Fibroblast of skin of abdomen (primary cell): ENCODE measurements around the gene PLXNA2.

ENCODE experiments used
- DNase-seq: peaks from one replicate; pipeline ENCODE4 v3.0.0-alpha.2; 2013

PLXNA2 gene

DNA sequence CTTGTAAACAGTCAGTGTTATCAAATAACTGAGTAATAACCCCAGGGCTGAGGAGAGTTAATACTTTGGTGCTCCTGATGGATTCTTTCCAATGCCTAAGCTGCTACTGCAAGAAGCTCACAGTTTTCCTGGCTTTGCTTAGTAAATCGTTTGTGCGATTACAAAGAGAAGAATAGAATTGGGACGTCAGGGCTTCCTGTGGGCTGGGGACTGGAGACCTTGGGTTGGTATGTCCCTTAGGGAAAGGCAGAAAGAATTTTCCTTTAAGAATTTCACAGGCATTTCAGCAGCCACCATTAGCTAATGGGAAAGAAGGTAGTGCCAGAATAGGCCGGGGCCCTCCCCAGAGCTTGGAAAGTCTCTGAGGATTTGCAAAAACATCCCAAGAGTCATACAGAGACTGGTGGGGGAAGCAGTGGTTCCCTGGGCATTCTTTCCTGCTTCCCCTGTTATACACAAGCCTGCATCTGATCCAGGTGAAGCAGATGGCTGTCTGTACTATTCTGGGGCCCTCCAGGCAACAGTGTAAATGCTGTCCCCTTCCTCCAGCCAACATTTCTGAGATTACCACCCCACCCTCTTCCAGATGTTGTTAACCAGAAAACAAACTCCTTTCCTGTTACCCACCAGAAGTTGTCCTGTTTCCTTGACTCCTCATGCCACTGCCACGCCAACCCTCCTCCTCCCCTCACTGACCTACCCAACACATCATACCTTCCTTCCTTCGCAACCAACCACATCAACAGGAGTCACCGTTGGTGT is 40.2 kb downstream of the PLXNA2 start:
- peak; percentile 45 for DNase-seq

DNA sequence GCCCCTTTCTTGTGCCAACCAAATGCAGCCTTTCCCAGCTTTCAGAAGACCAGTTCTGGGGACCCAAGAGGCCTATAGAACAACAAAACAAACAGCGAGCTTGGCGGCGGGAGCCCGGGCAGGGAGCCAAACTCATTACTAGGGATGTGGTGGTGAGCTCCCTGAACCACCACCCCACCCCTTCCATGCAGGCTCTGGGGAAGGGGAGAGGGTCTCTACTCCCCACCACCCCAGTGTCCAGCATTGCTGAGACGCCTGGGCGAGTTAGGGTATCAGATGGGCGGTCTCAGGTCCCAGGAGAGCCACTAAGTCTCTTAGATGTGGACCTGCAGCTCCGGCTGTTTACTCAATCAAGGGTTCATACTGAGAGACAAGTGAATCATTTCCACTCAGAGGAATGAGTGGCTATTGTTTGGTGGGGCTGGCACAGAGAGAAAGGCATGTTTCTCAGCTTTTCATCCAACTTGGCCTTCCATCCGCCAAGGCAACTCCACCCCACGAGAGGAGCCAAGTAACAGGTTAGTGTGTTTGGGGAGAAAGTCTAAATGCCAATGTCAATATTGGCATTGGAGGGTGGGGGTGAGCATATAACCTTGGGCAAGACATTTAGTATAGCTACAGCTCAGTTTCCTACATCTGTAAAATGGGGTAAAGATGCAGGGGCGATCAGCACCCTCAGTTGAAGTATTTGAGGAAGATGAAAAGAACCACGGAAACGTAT is 40.9 kb downstream of the PLXNA2 start:
- no peak for DNase-seq

GRCh38 chr1:208202333-208202995 is 41.7 kb downstream of the PLXNA2 start:
- DNase-seq: no peak

DNA sequence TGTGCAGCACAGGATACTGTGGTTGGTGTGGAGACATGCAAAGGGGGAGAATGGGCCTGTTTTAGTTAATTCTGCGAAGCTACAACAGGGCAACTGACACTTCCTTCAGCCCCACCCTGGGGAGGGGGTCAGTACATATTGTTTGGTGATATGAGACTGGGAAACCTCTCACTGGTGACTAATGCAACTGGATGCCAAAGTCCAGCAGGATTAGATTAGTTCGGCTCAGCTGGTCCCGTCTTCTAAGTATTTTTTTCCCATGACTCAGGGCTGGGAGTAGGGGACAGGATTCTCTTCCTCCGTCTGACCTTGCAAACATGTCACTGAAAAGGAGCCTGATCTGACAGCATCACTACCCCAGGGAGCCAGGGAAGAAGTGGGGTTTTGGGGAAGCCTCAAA is 43.0 kb downstream of the PLXNA2 start:
- DNase-seq: peak; percentile 97

DNA sequence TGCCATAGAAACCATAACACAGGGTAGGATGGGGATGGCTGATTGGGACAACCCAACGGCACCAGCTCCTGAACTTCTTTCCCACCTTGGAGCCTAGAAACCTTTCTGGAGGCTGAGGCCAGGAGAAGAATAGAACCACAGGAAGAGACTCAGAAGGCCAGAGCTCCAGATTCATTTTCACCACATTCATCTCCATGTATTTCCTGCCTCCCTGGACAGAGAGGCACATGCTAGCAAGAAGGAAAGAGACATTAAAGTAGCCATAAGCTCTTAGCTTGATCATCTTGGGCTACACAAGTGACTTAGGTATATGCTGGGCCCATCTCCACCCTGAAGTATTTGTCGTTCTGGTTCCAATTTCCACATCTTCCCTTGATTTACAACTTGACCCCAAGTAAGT is 44.1 kb downstream of the PLXNA2 start:
- DNase-seq: no peak

DNA sequence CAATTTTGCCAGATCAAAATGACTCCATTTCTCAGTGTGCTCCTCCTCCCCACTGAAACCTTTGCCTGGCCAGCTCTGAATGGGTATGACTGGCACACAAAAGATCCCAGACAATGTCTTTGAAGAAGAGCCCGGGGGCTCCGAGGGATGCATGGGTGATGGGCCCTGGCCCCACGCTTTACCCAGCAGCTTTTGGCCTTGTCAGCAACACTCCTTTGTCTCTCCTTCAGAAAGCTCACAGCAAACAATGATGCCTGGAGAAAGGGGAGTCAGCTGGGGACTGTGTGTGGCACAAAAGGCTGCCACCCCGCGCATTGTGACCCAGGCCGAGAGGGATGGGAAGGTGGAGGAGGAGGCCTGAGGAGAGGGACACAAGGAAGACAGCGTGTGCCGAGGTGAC is 45.9 kb downstream of the PLXNA2 start:
- no peak for DNase-seq

- DNase-seq: no peak
Measured at GRCh38 chr1:208194944-208195343, 49.2 kb downstream of the PLXNA2 start.

DNA sequence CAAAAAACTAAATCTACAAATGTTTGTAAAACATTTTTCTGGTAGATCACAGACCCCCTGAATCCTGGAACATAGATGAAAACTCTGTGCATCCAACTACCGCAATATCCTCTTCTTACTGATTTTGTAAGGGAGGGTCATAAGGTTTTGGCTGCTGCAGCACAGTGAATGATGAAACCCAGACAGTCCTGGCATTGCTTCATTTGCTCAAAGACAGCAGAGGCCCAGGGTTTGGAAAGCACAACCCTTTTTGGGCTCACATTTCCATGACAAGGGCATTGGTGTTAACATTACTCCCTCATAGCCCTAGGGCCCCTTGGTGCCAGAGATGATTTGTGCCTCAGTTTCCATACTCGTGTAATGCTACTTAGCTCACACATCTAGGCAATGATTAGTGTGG is 51.2 kb downstream of the PLXNA2 start:
- peak; percentile 53 for DNase-seq

- DNase-seq: no peak
Measured at GRCh38 chr1:208190784-208191183, 53.4 kb downstream of the PLXNA2 start.

- DNase-seq: no peak
Measured at GRCh38 chr1:208189716-208190115, 54.5 kb downstream of the PLXNA2 start.

GRCh38 chr1:208189183-208189582 is 55.0 kb downstream of the PLXNA2 start:
- no peak for DNase-seq

- DNase-seq: no peak
Measured at GRCh38 chr1:208188607-208189006, 55.6 kb downstream of the PLXNA2 start.

DNA sequence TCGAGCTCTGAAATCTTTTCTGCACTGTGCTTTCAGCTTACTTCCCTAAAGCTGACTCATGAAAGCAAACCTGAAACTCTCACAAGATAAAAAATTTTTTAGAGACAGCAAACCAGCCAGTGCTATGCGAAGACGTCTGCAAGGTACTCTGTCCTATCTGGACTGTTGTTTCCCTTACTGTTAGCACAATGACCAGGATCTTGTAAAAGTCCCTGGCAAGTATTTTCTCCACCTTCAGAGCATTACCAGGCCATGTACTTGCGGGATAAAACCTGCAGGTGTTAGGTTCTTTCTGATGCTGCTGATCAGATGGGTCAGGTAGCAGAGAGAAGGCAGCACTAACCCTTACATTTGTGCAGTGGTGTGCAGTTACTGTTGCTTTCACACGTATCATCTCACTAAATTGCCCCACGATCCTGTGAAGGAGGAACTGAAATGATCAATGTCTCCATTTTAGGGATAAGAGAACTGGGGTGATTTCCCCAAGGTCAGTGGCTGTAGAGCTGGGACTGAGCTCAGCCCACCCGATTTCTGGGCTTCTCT is 56.6 kb downstream of the PLXNA2 start:
- DNase-seq: no peak

- DNase-seq: peak; percentile 55
Measured at GRCh38 chr1:208185801-208186231, 58.4 kb downstream of the PLXNA2 start.

- peak; percentile 77 for DNase-seq
Measured at GRCh38 chr1:208184966-208185654, 59.1 kb downstream of the PLXNA2 start.

GRCh38 chr1:208183977-208184911 is 59.9 kb downstream of the PLXNA2 start:
- peak; percentile 86 for DNase-seq

- DNase-seq: no peak
Measured at GRCh38 chr1:208182880-208183645, 61.1 kb downstream of the PLXNA2 start.

DNA sequence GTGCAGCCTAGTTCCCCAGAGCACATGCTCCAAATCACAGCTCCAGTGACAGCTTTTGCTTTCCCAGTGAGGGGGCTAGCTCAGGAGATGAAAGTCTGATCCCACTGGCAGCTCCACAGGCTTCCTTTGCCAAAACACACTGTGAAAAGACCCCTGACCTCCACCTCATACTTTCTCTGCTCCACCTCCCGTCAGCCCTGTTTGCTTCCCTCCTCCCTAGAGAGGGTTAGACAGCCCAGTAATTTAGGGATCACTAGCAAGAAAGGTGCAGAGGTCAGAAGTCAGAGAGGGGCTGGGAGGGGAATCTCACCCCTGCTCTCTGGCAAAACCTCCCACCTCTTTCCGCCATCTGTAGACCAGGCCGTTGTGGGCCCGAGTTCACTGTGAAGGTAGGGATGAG is 62.8 kb downstream of the PLXNA2 start:
- no peak for DNase-seq

DNA sequence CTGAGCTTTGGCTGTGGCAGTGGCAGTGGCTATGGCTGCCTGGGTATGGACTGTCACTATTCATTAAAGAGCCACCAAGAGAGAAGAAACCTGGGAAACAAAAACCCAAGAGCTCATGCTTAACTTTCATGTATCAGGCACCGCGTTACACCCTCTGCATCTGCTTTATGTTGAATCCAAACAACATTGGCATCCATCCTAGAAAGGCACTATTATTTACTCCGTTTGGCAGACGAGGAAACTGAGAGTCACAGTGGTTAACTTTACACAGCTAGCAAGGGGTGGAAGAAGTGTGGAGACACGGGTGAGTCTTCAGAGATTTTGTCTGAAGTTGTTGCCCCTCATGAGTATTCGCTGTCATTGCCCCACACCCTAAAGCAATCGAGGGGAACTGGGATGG is 63.8 kb downstream of the PLXNA2 start:
- no peak for DNase-seq

- DNase-seq: no peak
Measured at GRCh38 chr1:208179961-208180409, 64.2 kb downstream of the PLXNA2 start.
